Astrocyte (in vitro differentiated cells and primary cell): Measurements from ENCODE around the gene GLIS2.

ENCODE experiments used
- EZH2 ChIP-seq: IDR thresholded peaks from 2 replicates; pipeline ENCODE4 v1.6.1; 2012; ENCODE audit warnings: mild to moderate bottlenecking, low read length, inconsistent platforms; ENCODE audit not compliant: insufficient read depth
- TF ChIP-seq, protein P1 (sequence below): IDR thresholded peaks from 2 replicates; pipeline ENCODE4 v1.5.1; 2011; ENCODE audit warnings: low read depth, mild to moderate bottlenecking, inconsistent platforms, low read length, moderate library complexity; ENCODE audit not compliant: insufficient read depth

DNA sequence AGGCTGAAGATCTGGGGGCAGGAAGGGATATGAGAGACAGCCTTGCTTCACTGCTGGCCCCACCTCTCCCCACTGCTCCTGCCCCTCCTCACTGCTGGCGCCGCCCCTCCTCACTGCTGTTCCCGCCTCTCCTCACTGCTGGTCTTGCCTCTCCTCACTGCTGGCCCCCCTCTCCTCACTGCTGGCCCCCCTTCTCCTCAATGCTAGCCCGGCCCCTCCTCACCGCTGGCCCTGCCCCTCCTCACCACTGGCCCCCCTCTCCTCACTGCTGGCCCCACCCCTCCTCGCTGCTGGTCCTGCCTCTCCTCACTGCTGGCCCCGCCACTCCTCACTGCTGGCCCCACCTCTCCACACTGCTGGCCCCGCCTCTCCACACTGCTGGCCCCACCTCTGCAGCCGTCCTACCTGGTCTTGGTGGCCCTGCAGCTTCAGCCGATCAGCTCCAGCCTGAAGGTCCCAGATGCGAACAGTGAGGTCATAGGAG is 44.7 kb downstream of the GLIS2 start:
- TF ChIP-seq, protein P1, sequence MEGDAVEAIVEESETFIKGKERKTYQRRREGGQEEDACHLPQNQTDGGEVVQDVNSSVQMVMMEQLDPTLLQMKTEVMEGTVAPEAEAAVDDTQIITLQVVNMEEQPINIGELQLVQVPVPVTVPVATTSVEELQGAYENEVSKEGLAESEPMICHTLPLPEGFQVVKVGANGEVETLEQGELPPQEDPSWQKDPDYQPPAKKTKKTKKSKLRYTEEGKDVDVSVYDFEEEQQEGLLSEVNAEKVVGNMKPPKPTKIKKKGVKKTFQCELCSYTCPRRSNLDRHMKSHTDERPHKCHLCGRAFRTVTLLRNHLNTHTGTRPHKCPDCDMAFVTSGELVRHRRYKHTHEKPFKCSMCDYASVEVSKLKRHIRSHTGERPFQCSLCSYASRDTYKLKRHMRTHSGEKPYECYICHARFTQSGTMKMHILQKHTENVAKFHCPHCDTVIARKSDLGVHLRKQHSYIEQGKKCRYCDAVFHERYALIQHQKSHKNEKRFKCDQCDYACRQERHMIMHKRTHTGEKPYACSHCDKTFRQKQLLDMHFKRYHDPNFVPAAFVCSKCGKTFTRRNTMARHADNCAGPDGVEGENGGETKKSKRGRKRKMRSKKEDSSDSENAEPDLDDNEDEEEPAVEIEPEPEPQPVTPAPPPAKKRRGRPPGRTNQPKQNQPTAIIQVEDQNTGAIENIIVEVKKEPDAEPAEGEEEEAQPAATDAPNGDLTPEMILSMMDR: no peak
- no peak for TF ChIP-seq EZH2
